ENCODE results near the gene STUB1.
"Not testable (repeated sequence)": the region's sequence is repeated elsewhere in the genome, so short reads cannot be mapped to it uniquely, and the experiment has no call there.

STUB1 gene

GRCh38 chr16:678858-679813 is 1.1 kb upstream of the STUB1 start:
- peak; percentile 55 for DNase-seq

DNA sequence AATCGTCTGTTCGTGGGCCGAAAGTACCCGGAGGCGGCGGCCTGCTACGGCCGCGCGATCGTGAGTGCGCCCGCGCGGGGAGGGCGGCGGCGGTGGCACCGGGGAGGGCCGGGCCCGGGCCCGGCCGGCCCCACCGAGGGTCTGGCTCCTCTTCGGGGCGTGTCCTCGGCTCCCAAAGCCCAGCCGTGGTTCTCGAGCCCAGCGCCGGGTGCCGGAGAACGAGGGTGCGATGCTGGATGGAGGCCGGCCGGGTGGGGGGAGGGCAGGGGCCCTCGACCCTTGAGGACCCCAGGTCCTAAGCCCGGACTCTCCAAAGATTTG is 375 bp downstream of the STUB1 start:
- DNase-seq, result no peak

GRCh38 chr16:680967-681745 is 946 bp downstream of the STUB1 start:
- peak; percentile 26 for DNase-seq

GRCh38 chr16:681746-682427 is 1.7 kb downstream of the STUB1 start:
- DNase-seq, result no peak

- DNase-seq, result no peak
Measured at GRCh38 chr16:682493-683395, 2.5 kb downstream of the STUB1 start.

DNA sequence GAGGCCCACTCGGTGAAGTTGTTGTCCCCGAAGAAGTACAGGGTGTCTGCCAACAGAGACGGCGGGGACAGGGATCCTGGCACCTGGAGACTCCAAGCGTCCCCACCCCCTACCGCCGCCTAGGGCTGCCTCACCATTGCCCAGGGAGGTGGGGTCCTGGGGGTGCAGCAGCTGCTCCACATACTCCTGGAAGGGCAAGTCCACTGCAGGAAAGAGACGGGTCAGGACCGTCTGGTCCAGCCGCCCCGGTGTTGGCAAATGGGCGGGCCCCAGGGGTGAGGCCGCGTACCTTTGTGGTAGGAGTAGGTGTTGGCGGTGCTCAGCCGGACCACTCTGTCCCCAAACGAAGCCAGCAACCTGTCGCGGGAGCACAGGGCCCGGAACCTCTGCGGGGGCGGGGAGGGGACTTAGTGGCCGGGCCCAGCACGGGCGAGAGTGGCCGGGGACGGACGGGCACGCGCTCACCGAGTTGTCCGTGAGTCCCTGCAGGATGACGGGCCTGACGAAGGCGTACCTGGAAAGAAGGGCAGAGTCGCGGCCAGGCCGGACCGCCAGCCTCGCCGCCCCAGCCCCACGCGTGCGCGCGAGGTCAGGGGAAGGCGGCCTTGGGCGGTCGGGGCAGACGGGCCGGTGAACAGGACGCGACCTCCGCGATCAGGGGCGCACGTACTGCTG is 3.3 kb downstream of the STUB1 start:
- DNase-seq, result no peak

DNA sequence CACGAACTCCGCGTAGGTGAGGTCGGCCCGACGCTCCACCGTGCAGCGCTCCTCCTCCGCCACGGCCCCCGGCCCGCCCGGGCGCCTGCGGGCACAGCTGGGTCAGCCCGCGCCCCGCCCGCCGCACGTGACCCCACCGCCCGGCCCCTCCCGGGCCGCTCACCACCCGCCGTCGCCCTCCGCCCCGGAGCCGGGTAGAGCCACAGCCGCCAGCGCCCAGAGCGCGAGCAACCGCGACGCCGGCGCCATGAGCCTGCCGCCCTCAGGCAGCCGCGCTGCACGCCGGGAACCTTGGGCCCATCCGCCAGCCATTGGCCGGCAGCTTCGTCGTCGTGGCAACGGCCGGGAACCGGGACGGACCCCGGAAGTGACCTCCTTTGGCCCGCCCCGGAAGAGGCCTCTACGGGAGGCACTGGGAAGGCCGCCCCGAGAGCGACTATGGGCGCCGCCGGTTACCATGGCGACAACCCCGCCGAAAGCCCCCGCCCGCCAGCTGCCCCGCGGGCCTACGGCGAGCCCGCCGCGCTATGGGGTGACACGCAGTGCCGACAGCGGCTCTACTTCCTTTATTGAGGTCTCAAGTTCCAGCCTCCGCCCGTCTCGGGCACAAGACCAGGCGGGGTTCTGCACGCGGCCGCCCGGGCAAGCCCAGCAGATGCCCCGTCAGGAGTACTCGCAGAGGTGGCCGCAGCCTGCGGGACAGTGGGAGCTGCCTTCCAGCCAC is 4.0 kb downstream of the STUB1 start, which contains the start of gene JMJD8:
JMJD8 (minus strand) TSS at position 264 of the 724 bp plus-strand sequence; CDS start at position 249, 15 bp downstream.
- peak; percentile 95 for DNase-seq

GRCh38 chr16:684961-685696 is 4.9 kb downstream of the STUB1 start:
- DNase-seq, result no peak

- DNase-seq, result peak; percentile 20
Measured at GRCh38 chr16:685967-686366, 5.8 kb downstream of the STUB1 start.

GRCh38 chr16:686459-687260 is 6.5 kb downstream of the STUB1 start:
- DNase-seq, result no peak

- no peak for DNase-seq
Measured at GRCh38 chr16:687499-687898, 7.3 kb downstream of the STUB1 start.

GRCh38 chr16:689175-689897 is 9.1 kb downstream of the STUB1 start:
- DNase-seq, result no peak

- not testable (repeated sequence) for DNase-seq
Measured at GRCh38 chr16:691242-691641, 11.0 kb downstream of the STUB1 start.

GRCh38 chr16:692356-693108 is 12.3 kb downstream of the STUB1 start:
- no peak for DNase-seq

DNA sequence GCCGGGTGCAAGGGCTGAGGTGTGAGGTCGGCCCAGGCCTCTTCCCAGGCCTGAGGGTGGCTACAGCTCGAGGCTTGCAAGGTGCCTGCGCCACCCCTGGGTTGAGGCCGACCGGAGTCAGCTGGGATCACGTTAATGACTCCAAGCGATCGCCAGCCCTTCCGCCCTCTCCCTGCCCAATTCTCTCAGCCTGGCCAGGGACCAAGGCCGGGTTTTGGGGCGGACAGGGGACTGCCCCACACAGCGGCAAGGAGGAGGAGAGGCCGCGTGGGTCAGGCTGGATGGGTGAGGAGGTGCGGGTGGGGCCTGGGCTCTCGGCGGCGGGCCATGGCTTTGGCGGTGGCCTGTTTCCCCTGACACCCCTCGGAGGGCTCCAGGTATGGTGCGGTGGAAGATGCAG is 13.2 kb downstream of the STUB1 start:
- no peak for DNase-seq

- no peak for DNase-seq
Measured at GRCh38 chr16:693766-694165, 13.6 kb downstream of the STUB1 start.

DNA sequence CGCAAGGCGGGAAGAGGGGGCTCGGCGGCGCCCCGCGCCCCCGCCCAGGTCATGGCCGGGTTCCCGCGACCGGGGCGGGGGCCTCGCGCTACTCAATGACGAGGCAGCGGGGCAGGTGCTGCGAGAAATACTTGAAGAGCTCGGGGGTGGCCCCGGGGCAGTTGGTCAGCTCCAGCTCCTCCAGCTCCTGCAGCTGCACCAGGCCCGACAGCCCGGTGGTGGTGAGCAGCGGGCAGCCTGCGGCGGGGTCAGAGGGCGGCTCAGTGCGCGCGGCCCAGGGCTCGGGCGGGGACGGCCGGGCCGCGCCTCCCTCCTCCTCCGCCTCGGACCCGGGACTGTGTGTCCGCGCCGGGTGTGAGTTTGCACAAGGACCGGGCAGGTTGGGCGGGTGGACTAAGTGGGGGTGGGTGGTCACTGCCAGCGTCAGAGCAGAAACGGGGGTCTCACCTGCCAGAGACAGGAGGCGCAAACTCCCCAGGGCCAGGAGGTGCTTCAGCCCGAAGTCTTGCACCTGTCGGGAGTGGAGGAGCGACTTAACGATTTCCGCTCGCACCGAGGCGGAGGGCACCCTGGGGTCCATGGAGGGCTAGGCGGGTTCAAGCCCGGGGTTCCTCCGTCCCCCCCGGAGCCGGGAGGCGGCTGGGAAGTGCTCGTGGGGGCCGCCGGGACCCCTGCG is 14.1 kb downstream of the STUB1 start:
- DNase-seq, result no peak
